Loucy (cell line): Measurements from ENCODE around the gene STAT5B.

Source experiments
- EZH2phosphoT487 ChIP-seq: fragments of 200-600 bp; IDR thresholded peaks from 2 replicates; pipeline ENCODE4 v1.6.1; 2018; ENCODE audit warnings: antibody characterized with exemption, mild to moderate bottlenecking, moderate library complexity, borderline replicate concordance
- TF ChIP-seq, protein P1 (sequence below): fragments of 200-600 bp; sonication (generic); conservative IDR thresholded peaks from 2 replicates; pipeline ENCODE4 v1.5.1; 2014; ENCODE audit warnings: mild to moderate bottlenecking, antibody characterized with exemption, low read length

DNA sequence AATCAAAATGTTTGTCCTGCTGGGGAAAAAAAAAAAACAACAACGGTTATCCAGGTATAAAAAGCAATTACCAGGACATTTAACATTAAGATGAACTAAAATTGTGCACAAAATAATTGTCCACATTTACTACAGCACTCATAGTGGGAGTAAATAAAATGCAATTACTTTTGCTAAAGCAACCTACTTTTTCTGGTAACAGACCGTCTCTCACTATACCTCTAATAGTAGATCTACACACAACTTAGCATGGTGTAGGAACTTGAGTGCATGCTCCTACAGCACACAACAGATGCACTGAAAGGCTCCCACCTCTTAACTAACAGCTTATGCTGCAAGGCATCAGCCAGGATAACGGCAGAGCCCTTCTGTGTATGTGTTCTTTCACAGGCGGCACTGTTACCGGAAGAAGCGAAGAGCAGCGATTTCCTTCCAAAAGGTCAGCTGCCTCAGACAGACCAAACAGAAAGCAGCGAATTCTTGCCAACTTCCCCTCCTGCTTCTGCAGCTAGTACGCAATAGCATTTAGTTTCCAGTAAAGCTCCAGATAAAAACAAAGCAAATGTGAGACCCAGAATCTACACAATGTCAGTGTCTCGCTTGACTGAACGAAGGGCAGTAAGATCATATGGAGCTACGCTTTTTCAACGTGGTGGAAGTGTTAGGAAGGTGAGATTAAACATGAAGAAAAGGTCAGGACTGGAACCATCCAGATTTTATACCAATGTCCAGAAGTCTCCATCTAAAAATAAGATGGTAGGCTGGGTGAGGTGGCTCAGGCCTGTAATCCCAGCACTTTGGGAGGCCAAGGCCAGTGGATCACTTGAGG lies 27.6 kb downstream of the STAT5B start:
- TF ChIP-seq, protein P1, sequence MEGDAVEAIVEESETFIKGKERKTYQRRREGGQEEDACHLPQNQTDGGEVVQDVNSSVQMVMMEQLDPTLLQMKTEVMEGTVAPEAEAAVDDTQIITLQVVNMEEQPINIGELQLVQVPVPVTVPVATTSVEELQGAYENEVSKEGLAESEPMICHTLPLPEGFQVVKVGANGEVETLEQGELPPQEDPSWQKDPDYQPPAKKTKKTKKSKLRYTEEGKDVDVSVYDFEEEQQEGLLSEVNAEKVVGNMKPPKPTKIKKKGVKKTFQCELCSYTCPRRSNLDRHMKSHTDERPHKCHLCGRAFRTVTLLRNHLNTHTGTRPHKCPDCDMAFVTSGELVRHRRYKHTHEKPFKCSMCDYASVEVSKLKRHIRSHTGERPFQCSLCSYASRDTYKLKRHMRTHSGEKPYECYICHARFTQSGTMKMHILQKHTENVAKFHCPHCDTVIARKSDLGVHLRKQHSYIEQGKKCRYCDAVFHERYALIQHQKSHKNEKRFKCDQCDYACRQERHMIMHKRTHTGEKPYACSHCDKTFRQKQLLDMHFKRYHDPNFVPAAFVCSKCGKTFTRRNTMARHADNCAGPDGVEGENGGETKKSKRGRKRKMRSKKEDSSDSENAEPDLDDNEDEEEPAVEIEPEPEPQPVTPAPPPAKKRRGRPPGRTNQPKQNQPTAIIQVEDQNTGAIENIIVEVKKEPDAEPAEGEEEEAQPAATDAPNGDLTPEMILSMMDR: no peak
- TF ChIP-seq EZH2phosphoT487: no peak
